Gastroesophageal sphincter (tissue), 3 donors: Measurements from ENCODE around the gene SYT3.

Experiments
- EP300 ChIP-seq: sonication (generic); formaldehyde crosslinking; IDR thresholded peaks from one replicate; pipeline ENCODE4 v1.6.1; 2017; ENCODE audit warnings: antibody characterized with exemption, mild to moderate bottlenecking
- POLR2AphosphoS5 ChIP-seq: sonication (generic); formaldehyde crosslinking; IDR thresholded peaks from one replicate; pipeline ENCODE4 v1.6.1; 2017; ENCODE audit warnings: antibody characterized with exemption
- TF ChIP-seq, protein P1 (sequence below), 4 experiments: fragments of 200-600 bp in 2 of 4; fragments of 450-650 bp in 2 of 4; sonication (generic) in 1 of 4; IDR thresholded peaks; one replicate each; pipeline ENCODE4 v1.5.1; 2017 to 2019; ENCODE audit warnings: antibody characterized with exemption in 4 of 4, mild to moderate bottlenecking in 2 of 4, moderate library complexity in 2 of 4

DNA sequence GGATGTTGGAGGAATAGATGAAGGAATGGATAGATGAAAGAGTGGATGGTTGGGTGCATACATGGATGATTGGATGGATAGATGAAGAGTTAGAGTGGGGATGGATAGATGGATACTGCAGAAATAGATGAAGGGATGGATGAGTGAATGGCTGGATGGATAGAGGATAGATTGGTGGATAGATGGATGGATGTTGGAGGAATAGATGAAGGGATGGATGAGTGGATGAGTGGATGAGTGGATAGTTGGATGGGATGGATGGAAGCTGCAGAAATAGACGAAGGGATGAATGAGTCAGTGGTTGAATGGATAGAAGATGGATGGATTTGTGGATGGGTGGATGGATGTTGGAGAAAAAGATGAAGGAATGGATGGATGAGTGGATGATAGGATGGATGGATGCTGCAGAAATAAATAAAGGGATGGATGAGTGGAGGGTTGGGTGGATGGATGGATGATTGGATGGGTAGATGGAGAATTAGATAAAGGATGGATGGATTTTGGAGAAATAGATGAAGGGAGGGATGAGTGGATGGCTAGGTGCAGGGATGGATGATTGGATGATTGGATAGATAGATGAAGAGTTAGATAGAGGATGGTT, 4.7 kb upstream of the SYT3 start:
- TF ChIP-seq EP300 (no peak), POLR2AphosphoS5 (no peak)
- TF ChIP-seq, protein P1, sequence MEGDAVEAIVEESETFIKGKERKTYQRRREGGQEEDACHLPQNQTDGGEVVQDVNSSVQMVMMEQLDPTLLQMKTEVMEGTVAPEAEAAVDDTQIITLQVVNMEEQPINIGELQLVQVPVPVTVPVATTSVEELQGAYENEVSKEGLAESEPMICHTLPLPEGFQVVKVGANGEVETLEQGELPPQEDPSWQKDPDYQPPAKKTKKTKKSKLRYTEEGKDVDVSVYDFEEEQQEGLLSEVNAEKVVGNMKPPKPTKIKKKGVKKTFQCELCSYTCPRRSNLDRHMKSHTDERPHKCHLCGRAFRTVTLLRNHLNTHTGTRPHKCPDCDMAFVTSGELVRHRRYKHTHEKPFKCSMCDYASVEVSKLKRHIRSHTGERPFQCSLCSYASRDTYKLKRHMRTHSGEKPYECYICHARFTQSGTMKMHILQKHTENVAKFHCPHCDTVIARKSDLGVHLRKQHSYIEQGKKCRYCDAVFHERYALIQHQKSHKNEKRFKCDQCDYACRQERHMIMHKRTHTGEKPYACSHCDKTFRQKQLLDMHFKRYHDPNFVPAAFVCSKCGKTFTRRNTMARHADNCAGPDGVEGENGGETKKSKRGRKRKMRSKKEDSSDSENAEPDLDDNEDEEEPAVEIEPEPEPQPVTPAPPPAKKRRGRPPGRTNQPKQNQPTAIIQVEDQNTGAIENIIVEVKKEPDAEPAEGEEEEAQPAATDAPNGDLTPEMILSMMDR (IDR thresholded peaks at IDR 0.05) = no peak
